ENCODE data around the gene ZBTB5.

Gene ZBTB5

GRCh38 chr9:37422289-37423104 lies 42.8 kb downstream of the ZBTB5 start, which contains the start of gene GRHPR:
TSS of gene GRHPR (plus strand) at chr9:37422696. CDS start at chr9:37422751, 55 bp downstream.
- peak; percentile 97 for DNase-seq

- no peak for DNase-seq
Observed at GRCh38 chr9:37421914-37422288, 43.3 kb downstream of the ZBTB5 start.

GRCh38 chr9:37420271-37421215 lies 44.7 kb downstream of the ZBTB5 start:
- DNase-seq, result no peak

- DNase-seq, result no peak
Observed at GRCh38 chr9:37419204-37419603, 46.0 kb downstream of the ZBTB5 start.

- no peak for DNase-seq
Observed at GRCh38 chr9:37417857-37418618, 47.2 kb downstream of the ZBTB5 start.

- no peak for DNase-seq
Observed at GRCh38 chr9:37417252-37417803, 47.9 kb downstream of the ZBTB5 start.

- DNase-seq, result peak; percentile 90
Observed at GRCh38 chr9:37415011-37415719, 50.1 kb downstream of the ZBTB5 start.

GRCh38 chr9:37414503-37414943 lies 50.7 kb downstream of the ZBTB5 start:
- no peak for DNase-seq

- DNase-seq, result no peak
Observed at GRCh38 chr9:37413311-37413710, 51.9 kb downstream of the ZBTB5 start.

- no peak for DNase-seq
Observed at GRCh38 chr9:37412431-37413151, 52.7 kb downstream of the ZBTB5 start.

- DNase-seq, result no peak
Observed at GRCh38 chr9:37410969-37411785, 54.1 kb downstream of the ZBTB5 start.

GRCh38 chr9:37410354-37410861 lies 54.8 kb downstream of the ZBTB5 start:
- DNase-seq, result no peak

GRCh38 chr9:37408933-37409710 lies 56.1 kb downstream of the ZBTB5 start:
- peak; percentile 71 for DNase-seq

GRCh38 chr9:37407468-37407867 lies 57.8 kb downstream of the ZBTB5 start:
- no peak for DNase-seq

- DNase-seq, result no peak
Observed at GRCh38 chr9:37406603-37407401, 58.4 kb downstream of the ZBTB5 start.

- no peak for DNase-seq
Observed at GRCh38 chr9:37405764-37406380, 59.4 kb downstream of the ZBTB5 start.

GRCh38 chr9:37405350-37405749 lies 59.9 kb downstream of the ZBTB5 start:
- no peak for DNase-seq

- no peak for DNase-seq
Observed at GRCh38 chr9:37404590-37404989, 60.7 kb downstream of the ZBTB5 start.

Data from activated CD8-positive, alpha-beta memory T cell treated with anti-CD3 and anti-CD28 coated beads for 24 hours (primary cell).